Peyer's patch (tissue), 4 donors: ENCODE measurements around the gene PRPF31.

ENCODE experiments used
- POLR2A ChIP-seq, 2 donors: fragments of 450-650 bp; IDR thresholded peaks; one replicate each; pipeline ENCODE4 v1.5.1; 2017; ENCODE audit warnings: antibody characterized with exemption in 2 of 2, mild to moderate bottlenecking in 2 of 2, moderate library complexity in 2 of 2
- TF ChIP-seq, protein P1 (sequence below), 6 experiments: fragments of 450-650 bp in 4 of 6; fragments of 200-600 bp in 2 of 6; sonication (generic) in 1 of 6; IDR thresholded peaks; one replicate each; pipeline ENCODE4 v1.5.1; 2017 to 2019; ENCODE audit warnings: antibody characterized with exemption in 6 of 6, mild to moderate bottlenecking in 3 of 6, moderate library complexity in 1 of 6

DNA sequence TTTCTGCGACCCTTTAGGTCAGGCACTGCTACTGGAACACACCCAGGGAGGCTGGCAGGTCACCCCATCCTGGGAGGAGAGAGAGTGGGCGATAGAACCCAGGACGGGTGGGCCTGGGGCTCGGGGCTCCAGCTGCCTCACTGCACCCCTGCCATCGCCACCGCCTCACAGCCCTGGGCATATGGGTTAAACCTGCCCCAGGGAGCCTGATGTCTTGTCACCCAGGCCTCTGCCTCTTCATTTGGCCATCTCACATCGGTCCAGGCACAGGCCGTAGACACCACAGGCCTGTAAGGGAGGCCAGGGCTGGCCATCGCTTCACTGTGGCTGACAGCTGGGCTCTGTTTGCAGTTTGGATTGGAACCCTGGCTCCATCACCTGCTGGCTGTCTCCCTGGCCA is 10.2 kb downstream of the PRPF31 start:
- TF ChIP-seq, protein P1, sequence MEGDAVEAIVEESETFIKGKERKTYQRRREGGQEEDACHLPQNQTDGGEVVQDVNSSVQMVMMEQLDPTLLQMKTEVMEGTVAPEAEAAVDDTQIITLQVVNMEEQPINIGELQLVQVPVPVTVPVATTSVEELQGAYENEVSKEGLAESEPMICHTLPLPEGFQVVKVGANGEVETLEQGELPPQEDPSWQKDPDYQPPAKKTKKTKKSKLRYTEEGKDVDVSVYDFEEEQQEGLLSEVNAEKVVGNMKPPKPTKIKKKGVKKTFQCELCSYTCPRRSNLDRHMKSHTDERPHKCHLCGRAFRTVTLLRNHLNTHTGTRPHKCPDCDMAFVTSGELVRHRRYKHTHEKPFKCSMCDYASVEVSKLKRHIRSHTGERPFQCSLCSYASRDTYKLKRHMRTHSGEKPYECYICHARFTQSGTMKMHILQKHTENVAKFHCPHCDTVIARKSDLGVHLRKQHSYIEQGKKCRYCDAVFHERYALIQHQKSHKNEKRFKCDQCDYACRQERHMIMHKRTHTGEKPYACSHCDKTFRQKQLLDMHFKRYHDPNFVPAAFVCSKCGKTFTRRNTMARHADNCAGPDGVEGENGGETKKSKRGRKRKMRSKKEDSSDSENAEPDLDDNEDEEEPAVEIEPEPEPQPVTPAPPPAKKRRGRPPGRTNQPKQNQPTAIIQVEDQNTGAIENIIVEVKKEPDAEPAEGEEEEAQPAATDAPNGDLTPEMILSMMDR (IDR thresholded peaks at IDR 0.05): no peak
- no peak for TF ChIP-seq POLR2A (IDR thresholded peaks at IDR 0.05)
